H1 (cell line): Measurements from ENCODE around the gene CD52.

Experiments used
- ATF3 ChIP-seq: IDR thresholded peaks from 2 replicates; pipeline ENCODE4 v1.6.1; 2011; ENCODE audit warnings: low read depth, mild to moderate bottlenecking, low read length; ENCODE audit not compliant: insufficient read depth
- BCL11A ChIP-seq, 2 experiments: IDR thresholded peaks; one replicate each; pipeline ENCODE4 v1.6.1; 2011; ENCODE audit warnings: low read depth in 2 of 2, low read length in 2 of 2, mild to moderate bottlenecking in 2 of 2
- CHD2 ChIP-seq: IDR thresholded peaks from 2 replicates; pipeline ENCODE4 v1.6.1; 2012; ENCODE audit warnings: low read length, improper control_type of control experiment
- CTCF ChIP-seq, 3 experiments: IDR thresholded peaks; 1 replicate in 2 of 3; 2 replicates in 1 of 3; pipeline versions ENCODE4 v1.5.1 to v1.6.1; 2011; ENCODE audit warnings: low read length in 3 of 3, mild to moderate bottlenecking in 3 of 3, inconsistent platforms in 2 of 3, low read depth in 1 of 3, moderate library complexity in 1 of 3; ENCODE audit not compliant: insufficient read depth in 1 of 3; ENCODE audit errors: control extremely low read depth in 1 of 3
- EP300 ChIP-seq, 2 experiments: IDR thresholded peaks; 1 replicate in 1 of 2; 2 replicates in 1 of 2; pipeline ENCODE4 v1.6.1; 2011 to 2012; ENCODE audit warnings: low read depth in 2 of 2, low read length in 2 of 2, mild to moderate bottlenecking in 2 of 2, borderline replicate concordance in 1 of 2, inconsistent platforms in 1 of 2, moderate library complexity in 1 of 2
- MAX ChIP-seq: IDR thresholded peaks from 2 replicates; pipeline ENCODE4 v1.6.1; 2012; ENCODE audit warnings: inconsistent platforms
- NRF1 ChIP-seq: IDR thresholded peaks from 2 replicates; pipeline ENCODE4 v1.6.1; 2011; ENCODE audit warnings: mild to moderate bottlenecking, low read depth, low read length, improper control_type of control experiment
- POLR2A ChIP-seq, 2 experiments: IDR thresholded peaks; 1 replicate in 1 of 2; 2 replicates in 1 of 2; pipeline ENCODE4 v1.6.1; 2011; ENCODE audit warnings: low read depth in 2 of 2, low read length in 2 of 2, mild to moderate bottlenecking in 2 of 2; ENCODE audit errors: control extremely low read depth in 1 of 2
- RFX5 ChIP-seq: IDR thresholded peaks from 2 replicates; pipeline ENCODE4 v1.6.1; 2011; ENCODE audit warnings: low read depth, low read length, improper control_type of control experiment, borderline replicate concordance
- SIX5 ChIP-seq: IDR thresholded peaks from 2 replicates; pipeline ENCODE4 v1.6.1; 2011; ENCODE audit warnings: mild to moderate bottlenecking, low read depth, low read length
- YY1 ChIP-seq: IDR thresholded peaks from 2 replicates; pipeline ENCODE4 v1.6.1; 2011; ENCODE audit warnings: low read depth, mild to moderate bottlenecking, low read length
- ZNF274 ChIP-seq: IDR thresholded peaks from 2 replicates; pipeline ENCODE4 v1.7.0; 2012; ENCODE audit warnings: low read length, borderline replicate concordance; ENCODE audit errors: extremely low read depth

- TF ChIP-seq CTCF (IDR thresholded peaks at IDR 0.05; ENCODE audit: control extremely low read depth in 1 of 3, insufficient read depth in 1 of 3, low read depth in 1 of 3, low read length in 3 of 3) (no peak), MAX (no peak), CHD2 (no peak), ZNF274 (no peak), EP300 (IDR thresholded peaks at IDR 0.05; ENCODE audit: borderline replicate concordance in 1 of 2, low read depth in 2 of 2, low read length in 2 of 2) (no peak), BCL11A (IDR thresholded peaks at IDR 0.05; ENCODE audit: low read depth in 2 of 2, low read length in 2 of 2) (no peak), POLR2A (IDR thresholded peaks at IDR 0.05; ENCODE audit: control extremely low read depth in 1 of 2, low read depth in 2 of 2, low read length in 2 of 2) (no peak), RFX5 (no peak), YY1 (no peak), NRF1 (no peak), SIX5 (no peak), ATF3 (no peak)
Observed at GRCh38 chr1:26315874-26316850, 1.6 kb upstream of the CD52 start.
